Neural cell (in vitro differentiated cells): ENCODE results near the gene SH3RF3. TPM values are rescaled to one million over a fixed set of nuclear protein-coding genes. Genes with fewer than 3 reads are reported as not detected.

Experiments
- H2AFZ ChIP-seq: fragments of 200-600, 300-800 bp; sonication (generic), shearing (Covaris generic); 2 replicates; pipeline ENCODE4 v1.6.0; 2014; ENCODE audit warnings: low read depth, mild to moderate bottlenecking, antibody characterized with exemption, low read length, moderate library complexity
- H3F3A ChIP-seq: fragments of 200-600 bp; shearing (Covaris generic); 2 replicates; pipeline ENCODE4 v1.6.1; 2016; ENCODE audit warnings: mild to moderate bottlenecking, moderate library complexity, mixed read lengths, antibody characterized with exemption, low read length; ENCODE audit not compliant: insufficient read depth, poor library complexity, severe bottlenecking
- H3K27ac ChIP-seq: fragments of 200-600, 300-800 bp; sonication (generic), shearing (Covaris generic); 2 replicates; pipeline ENCODE4 v1.5.1; 2014; ENCODE audit warnings: mild to moderate bottlenecking, low read length, moderate library complexity
- H3K27me3 ChIP-seq: fragments of 300-800, 200-600 bp; sonication (generic), shearing (Covaris generic); 2 replicates; pipeline ENCODE4 v1.6.0; 2014; ENCODE audit warnings: mild to moderate bottlenecking, low read depth, low read length, moderate library complexity; ENCODE audit not compliant: insufficient read depth
- H3K36me3 ChIP-seq: fragments of 300-800, 200-600 bp; sonication (generic), shearing (Covaris generic); 2 replicates; pipeline ENCODE4 v1.5.1; 2014; ENCODE audit warnings: mild to moderate bottlenecking, antibody characterized with exemption, low read length, moderate library complexity; ENCODE audit not compliant: insufficient read depth
- H3K4me2 ChIP-seq: fragments of 300-800, 200-600 bp; sonication (generic), shearing (Covaris generic); 2 replicates; pipeline ENCODE4 v1.6.0; 2014; ENCODE audit warnings: mild to moderate bottlenecking, low read length
- H3K4me3 ChIP-seq: fragments of 300-800, 200-600 bp; sonication (generic), shearing (Covaris generic); 2 replicates; pipeline ENCODE4 v1.5.1; 2014; ENCODE audit warnings: mild to moderate bottlenecking, low read length, moderate library complexity
- H3K79me2 ChIP-seq: fragments of 200-600 bp; shearing (Covaris generic); replicated peaks from 2 replicates; pipeline ENCODE4 v1.6.0; 2014; ENCODE audit warnings: mild to moderate bottlenecking, low read length, moderate library complexity; ENCODE audit not compliant: insufficient read depth
- H3K9ac ChIP-seq: fragments of 300-800, 200-600 bp; sonication (generic), shearing (Covaris generic); 2 replicates; pipeline ENCODE4 v1.6.1; 2016; ENCODE audit warnings: mild to moderate bottlenecking, low read length, mixed read lengths
- H3K9me2 ChIP-seq: fragments of 200-600 bp; shearing (Covaris generic); 2 replicates; pipeline ENCODE4 v1.6.1; 2016; ENCODE audit warnings: mild to moderate bottlenecking, low read length, mixed read lengths; ENCODE audit not compliant: insufficient read depth
- H3K9me3 ChIP-seq: fragments of 200-600, 300-800 bp; sonication (generic), shearing (Covaris generic); 2 replicates; pipeline ENCODE4 v1.6.1; 2016; ENCODE audit warnings: mild to moderate bottlenecking, mixed run types, low read length, moderate library complexity, mixed read lengths
- H4K20me1 ChIP-seq: fragments of 200-600 bp; shearing (Covaris generic); 2 replicates; pipeline ENCODE4 v1.6.1; 2016; ENCODE audit warnings: mild to moderate bottlenecking, mixed run types; ENCODE audit not compliant: insufficient read depth
- EP300 ChIP-seq: fragments of 450-650 bp; conservative IDR thresholded peaks from 2 replicates; pipeline ENCODE4 v1.6.1; 2014; ENCODE audit warnings: antibody characterized with exemption, mild to moderate bottlenecking, moderate library complexity; ENCODE audit not compliant: poor library complexity, severe bottlenecking
- EZH2 ChIP-seq: fragments of 200-600, 300-800 bp; shearing (Covaris generic), sonication (generic); IDR thresholded peaks from 2 replicates; pipeline ENCODE4 v1.6.1; 2014; ENCODE audit warnings: antibody characterized with exemption, low read length, borderline replicate concordance, mild to moderate bottlenecking; ENCODE audit not compliant: insufficient read depth, poor library complexity, severe bottlenecking
- MXI1 ChIP-seq: fragments of 450-650 bp; conservative IDR thresholded peaks from 2 replicates; pipeline ENCODE4 v1.6.1; 2014; ENCODE audit warnings: antibody characterized with exemption, mild to moderate bottlenecking; ENCODE audit not compliant: poor library complexity, severe bottlenecking
- POLR2AphosphoS5 ChIP-seq: IDR thresholded peaks from 2 replicates; pipeline ENCODE4 v1.6.1; 2012
- RAD21 ChIP-seq: fragments of 450-650 bp; conservative IDR thresholded peaks from 2 replicates; pipeline ENCODE4 v1.6.1; 2014; ENCODE audit warnings: antibody characterized with exemption, mild to moderate bottlenecking, moderate library complexity
- REST ChIP-seq: IDR thresholded peaks from 2 replicates; pipeline ENCODE4 v1.6.1; 2012; ENCODE audit warnings: borderline replicate concordance
- SMC3 ChIP-seq: fragments of 450-650 bp; conservative IDR thresholded peaks from 2 replicates; pipeline ENCODE4 v1.6.1; 2014; ENCODE audit warnings: antibody characterized with exemption, mild to moderate bottlenecking, moderate library complexity; ENCODE audit not compliant: poor library complexity
- TAF1 ChIP-seq: IDR thresholded peaks from 2 replicates; pipeline ENCODE4 v1.6.1; 2012; ENCODE audit warnings: low read depth
- polyA plus RNA-seq: library from polyadenylated mRNA; depleted of rRNA; stranded (reverse); fragments of >200 nt; gene quantifications from 2 replicates; pipeline ENCODE4 v1.2.3, GENCODE V29; 2014
- TF ChIP-seq, protein P1 (sequence below): fragments of 450-650 bp; IDR thresholded peaks from 2 replicates; pipeline ENCODE4 v1.5.1; 2014; ENCODE audit warnings: antibody characterized with exemption, mild to moderate bottlenecking, moderate library complexity; ENCODE audit not compliant: poor library complexity, severe bottlenecking

SH3RF3 gene
- polyA plus RNA-seq, 1 donor from 2014 or later, result 0.53 TPM

DNA sequence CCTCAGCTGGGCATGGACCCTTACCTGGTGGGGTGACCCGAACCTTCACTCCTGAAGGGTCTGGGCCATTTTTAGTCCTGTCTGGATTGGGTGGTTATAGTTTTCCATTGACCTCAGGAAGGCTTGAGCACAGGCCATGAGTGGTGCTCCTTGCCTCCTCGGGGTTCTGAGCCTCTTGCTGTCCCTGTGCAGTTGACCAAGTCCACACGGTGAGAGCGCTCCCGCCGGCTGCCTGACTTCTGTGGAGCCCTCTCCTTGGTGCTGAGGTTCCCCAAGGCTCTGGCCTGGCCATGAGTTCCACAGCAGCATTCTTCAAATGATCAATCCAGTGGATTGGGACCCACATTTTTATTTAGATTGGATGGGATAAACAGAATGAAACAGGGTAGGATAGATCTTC lies 325.3 kb downstream of the SH3RF3 start:
- Histone ChIP-seq H3F3A (no peaks in the 10 kb centered on the region), H3K4me3 (no peak overlapping the region), H3K27me3 (no peaks in the 10 kb centered on the region), H3K36me3 (no peaks in the 10 kb centered on the region), H3K9me3 (no peaks in the 10 kb centered on the region), H2AFZ (no peak overlapping the region), H3K4me2 (no peak overlapping the region), H3K9ac (no peak overlapping the region), H4K20me1 (no peaks in the 10 kb centered on the region), H3K27ac (no peak overlapping the region), H3K9me2 (no peaks in the 10 kb centered on the region), H3K79me2 (no peaks in the 10 kb centered on the region)
- no peak for TF ChIP-seq MXI1
- TF ChIP-seq EZH2, result no peak
- no peak for TF ChIP-seq RAD21
- no peak for TF ChIP-seq TAF1
- TF ChIP-seq, protein P1, sequence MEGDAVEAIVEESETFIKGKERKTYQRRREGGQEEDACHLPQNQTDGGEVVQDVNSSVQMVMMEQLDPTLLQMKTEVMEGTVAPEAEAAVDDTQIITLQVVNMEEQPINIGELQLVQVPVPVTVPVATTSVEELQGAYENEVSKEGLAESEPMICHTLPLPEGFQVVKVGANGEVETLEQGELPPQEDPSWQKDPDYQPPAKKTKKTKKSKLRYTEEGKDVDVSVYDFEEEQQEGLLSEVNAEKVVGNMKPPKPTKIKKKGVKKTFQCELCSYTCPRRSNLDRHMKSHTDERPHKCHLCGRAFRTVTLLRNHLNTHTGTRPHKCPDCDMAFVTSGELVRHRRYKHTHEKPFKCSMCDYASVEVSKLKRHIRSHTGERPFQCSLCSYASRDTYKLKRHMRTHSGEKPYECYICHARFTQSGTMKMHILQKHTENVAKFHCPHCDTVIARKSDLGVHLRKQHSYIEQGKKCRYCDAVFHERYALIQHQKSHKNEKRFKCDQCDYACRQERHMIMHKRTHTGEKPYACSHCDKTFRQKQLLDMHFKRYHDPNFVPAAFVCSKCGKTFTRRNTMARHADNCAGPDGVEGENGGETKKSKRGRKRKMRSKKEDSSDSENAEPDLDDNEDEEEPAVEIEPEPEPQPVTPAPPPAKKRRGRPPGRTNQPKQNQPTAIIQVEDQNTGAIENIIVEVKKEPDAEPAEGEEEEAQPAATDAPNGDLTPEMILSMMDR, result no peak
- no peak for TF ChIP-seq REST
- TF ChIP-seq SMC3, result no peak
- TF ChIP-seq EP300, result no peak
- TF ChIP-seq POLR2AphosphoS5, result no peak

GRCh38 chr2:109454765-109455394 lies 325.9 kb downstream of the SH3RF3 start:
- no peaks in the 10 kb centered on the region for H3F3A ChIP-seq
- no peaks in the 10 kb centered on the region for H3K9me3 ChIP-seq
- H4K20me1 ChIP-seq, result no peaks in the 10 kb centered on the region
- TF ChIP-seq TAF1, result no peak
- no peak for TF ChIP-seq RAD21
- no peak for TF ChIP-seq SMC3
- no peak for TF ChIP-seq MXI1
- no peak for TF ChIP-seq POLR2AphosphoS5
- TF ChIP-seq, protein P1, result no peak
- no peak for TF ChIP-seq EP300
- TF ChIP-seq EZH2, result no peak
- no peak for TF ChIP-seq REST
- H3K36me3 ChIP-seq, result no peaks in the 10 kb centered on the region
- H3K27me3 ChIP-seq, result no peaks in the 10 kb centered on the region
- no peaks in the 10 kb centered on the region for H3K79me2 ChIP-seq
- no peak overlapping the region for H3K4me3 ChIP-seq
- H3K4me2 ChIP-seq, result no peak overlapping the region
- H3K27ac ChIP-seq, result no peak overlapping the region
- no peak overlapping the region for H3K9ac ChIP-seq
- no peaks in the 10 kb centered on the region for H3K9me2 ChIP-seq
- no peak overlapping the region for H2AFZ ChIP-seq
